GM20000 (cell line): ENCODE results near the gene RWDD3.

Experiments used
- DNase-seq: peaks from one replicate; pipeline ENCODE4 v3.0.0; 2012; ENCODE audit warnings: low spot score
- CTCF ChIP-seq: IDR thresholded peaks from 2 replicates; pipeline ENCODE4 v1.5.1; 2012; ENCODE audit warnings: mild to moderate bottlenecking, control low read depth; ENCODE audit errors: extremely low read depth, missing control alignments

Gene RWDD3

GRCh38 chr1:95246511-95246910, 12.5 kb downstream of the RWDD3 start:
- no peak for TF ChIP-seq CTCF

GRCh38 chr1:95247607-95248006, 13.6 kb downstream of the RWDD3 start:
- no peak for TF ChIP-seq CTCF
- no peak for DNase-seq

More at GRCh38 chr1:95246511-95246910, 12.5 kb downstream of the RWDD3 start:
- DNase-seq: no peak

- no peak for DNase-seq
- TF ChIP-seq CTCF: no peak
These were observed 15.9 kb downstream of the RWDD3 start for GRCh38 chr1:95249916-95250315.

- no peak for TF ChIP-seq CTCF
- DNase-seq: no peak
These were observed 18.4 kb downstream of the RWDD3 start for GRCh38 chr1:95252422-95252821.

- DNase-seq: no peak
- no peak for TF ChIP-seq CTCF
These were observed 20.9 kb downstream of the RWDD3 start for GRCh38 chr1:95254959-95255358.

GRCh38 chr1:95255826-95256225, 21.8 kb downstream of the RWDD3 start:
- no peak for TF ChIP-seq CTCF

GRCh38 chr1:95257758-95258157, 23.7 kb downstream of the RWDD3 start:
- no peak for TF ChIP-seq CTCF
- no peak for DNase-seq

More at GRCh38 chr1:95255826-95256225, 21.8 kb downstream of the RWDD3 start:
- no peak for DNase-seq
